SK-N-SH treated with all-trans-retinoic acid at 6 μM for 48 hours (cell line): Measurements from ENCODE around the gene DHRS3.

Experiments used
- ARNTL ChIP-seq: fragments of 450-650 bp; formaldehyde crosslinking; IDR thresholded peaks from 2 replicates; pipeline ENCODE4 v1.5.0; 2020; ENCODE audit warnings: low read depth, mild to moderate bottlenecking, moderate library complexity, borderline replicate concordance
- CSDC2 ChIP-seq: fragments of 250-450 bp; sonication (Bioruptor Pico); IDR thresholded peaks from 2 replicates; pipeline ENCODE4 v1.5.0; 2020; ENCODE audit warnings: mild to moderate bottlenecking, moderate library complexity
- ESRRG ChIP-seq: fragments of 250-450 bp; sonication (Bioruptor Pico); IDR thresholded peaks from 2 replicates; pipeline ENCODE4 v1.6.1; 2021; ENCODE audit warnings: mild to moderate bottlenecking
- GLIS3 ChIP-seq: fragments of 250-450 bp; sonication (Bioruptor Pico); IDR thresholded peaks from 2 replicates; pipeline ENCODE4 v1.5.0; 2020; ENCODE audit warnings: mild to moderate bottlenecking, moderate library complexity
- OSR1 ChIP-seq: fragments of 250-450 bp; sonication (Bioruptor Pico); IDR thresholded peaks from 2 replicates; pipeline ENCODE4 v1.8.0; 2022; ENCODE audit warnings: moderate library complexity, mild to moderate bottlenecking, inconsistent platforms
- SNAI2 ChIP-seq: fragments of 250-450 bp; sonication (Bioruptor Pico); IDR thresholded peaks from 2 replicates; pipeline ENCODE4 v1.5.0; 2020; ENCODE audit warnings: mild to moderate bottlenecking, moderate library complexity
- TOX ChIP-seq: fragments of 250-450 bp; sonication (Bioruptor Pico); IDR thresholded peaks from 2 replicates; pipeline ENCODE4 v1.8.0; 2021; ENCODE audit warnings: mild to moderate bottlenecking, moderate library complexity, borderline replicate concordance
- ZC3H10 ChIP-seq: fragments of 250-450 bp; sonication (Bioruptor Pico); IDR thresholded peaks from 2 replicates; pipeline ENCODE4 v1.5.1; 2021; ENCODE audit warnings: mild to moderate bottlenecking, moderate library complexity
- ZFP3 ChIP-seq: fragments of 250-450 bp; sonication (Bioruptor Pico); IDR thresholded peaks from 2 replicates; pipeline ENCODE4 v1.5.0; 2020; ENCODE audit warnings: mild to moderate bottlenecking, moderate library complexity
- ZFP30 ChIP-seq: fragments of 450-650 bp; formaldehyde crosslinking; IDR thresholded peaks from 2 replicates; pipeline ENCODE4 v1.5.0; 2022; ENCODE audit warnings: mild to moderate bottlenecking, moderate library complexity
- ZNF565 ChIP-seq: fragments of 450-650 bp; formaldehyde crosslinking; conservative IDR thresholded peaks from 2 replicates; pipeline ENCODE4 v1.5.0; 2020; ENCODE audit warnings: low read depth, mild to moderate bottlenecking, moderate library complexity
- ZNF8 ChIP-seq: fragments of 450-650 bp; formaldehyde crosslinking; IDR thresholded peaks from 2 replicates; pipeline ENCODE4 v1.5.0; 2020; ENCODE audit warnings: mild to moderate bottlenecking, moderate library complexity

DNA sequence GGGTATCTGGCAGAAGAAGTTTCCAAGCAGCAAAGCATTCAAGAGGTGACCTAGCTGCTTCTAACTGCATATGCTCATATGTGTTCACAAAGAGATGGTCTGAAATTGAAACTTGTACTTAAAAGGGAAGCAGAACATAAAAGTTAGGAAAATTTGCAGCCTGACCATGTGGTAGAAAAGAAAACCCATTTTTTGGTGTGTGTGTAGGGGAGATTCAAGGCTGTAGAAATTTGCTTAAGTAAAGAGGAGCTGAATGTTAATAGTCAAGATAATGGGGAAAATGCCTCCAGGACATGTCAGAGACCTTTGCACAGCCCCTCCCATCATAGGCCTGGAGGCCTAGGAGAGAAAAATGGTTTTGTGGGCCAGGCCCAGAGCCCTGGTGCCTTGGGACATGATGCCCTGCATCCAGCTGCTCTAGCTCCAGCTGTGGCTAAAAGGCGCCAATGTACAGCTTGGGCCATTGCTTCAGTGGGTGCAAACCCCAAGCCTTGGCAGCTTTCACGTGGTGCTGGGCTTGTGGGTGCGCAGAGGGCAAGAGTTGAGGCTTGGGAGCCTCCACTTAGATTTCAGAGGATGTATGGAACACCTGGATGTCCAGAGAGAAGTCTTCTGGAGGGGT, 54.9 kb downstream of the DHRS3 start:
- TF ChIP-seq SNAI2 (CRISPR knock-in tag) (no peak), ZNF565 (CRISPR knock-in tag) (no peak), ARNTL (CRISPR knock-in tag) (no peak), ZFP30 (CRISPR knock-in tag) (no peak), TOX (no peak; the same call in 1 of the 2 replicates), OSR1 (CRISPR knock-in tag) (no peak), ZC3H10 (CRISPR knock-in tag) (no peak), GLIS3 (no peak), ZFP3 (CRISPR knock-in tag) (no peak), ZNF8 (no peak), CSDC2 (CRISPR knock-in tag) (no peak), ESRRG (CRISPR knock-in tag) (no peak)
